ENCODE data around the gene IPCEF1. TPM values are rescaled to one million over a fixed set of nuclear protein-coding genes. Genes with fewer than 3 reads are reported as not detected.
"Not testable (repeated sequence)": the region's sequence is repeated elsewhere in the genome, so short reads cannot be mapped to it uniquely, and the experiment has no call there.

IPCEF1 gene
- total RNA-seq, 1 experiment from 2014 or later = 0.52 TPM

DNA sequence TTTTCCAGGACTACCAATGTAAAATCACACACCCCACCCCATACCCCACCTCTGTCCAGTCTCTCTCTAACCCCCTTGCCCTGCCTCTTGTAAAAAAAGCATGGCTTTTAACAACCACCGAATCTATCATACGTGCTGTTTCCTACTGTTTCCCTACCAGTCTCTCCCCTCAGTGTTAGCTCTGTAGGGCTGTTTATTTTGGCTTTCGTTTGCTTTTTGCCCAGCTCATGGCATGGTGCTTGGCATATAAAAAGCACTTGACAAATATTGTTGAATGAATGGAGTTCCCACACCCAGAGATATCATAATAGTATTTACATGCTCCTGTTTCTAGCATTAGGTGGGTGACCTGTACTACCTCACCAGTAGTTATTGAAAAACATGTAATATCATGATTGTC is 169.4 kb downstream of the IPCEF1 start:
- intact Hi-C loops (cut with micrococcal nuclease; ENCODE audit: unreplicated experiment) = no loop called here
- DNase-seq = no peak
- Mint-ChIP-seq H3K4me3 (ENCODE audit: low read depth, unreplicated experiment) (no peak overlapping the region), H3K9me3 (ENCODE audit: low read depth, unreplicated experiment) (peaks cover 3% of the 10 kb centered on the region), H3K36me3 (ENCODE audit: insufficient read depth, unreplicated experiment) (no peaks in the 10 kb centered on the region), H3K27ac (ENCODE audit: unreplicated experiment) (no peak overlapping the region), H3K27me3 (ENCODE audit: unreplicated experiment) (peaks cover 12% of the 10 kb centered on the region), H3K4me1 (ENCODE audit: low read depth, unreplicated experiment) (no peaks in the 10 kb centered on the region)
- TF ChIP-seq, protein P1, sequence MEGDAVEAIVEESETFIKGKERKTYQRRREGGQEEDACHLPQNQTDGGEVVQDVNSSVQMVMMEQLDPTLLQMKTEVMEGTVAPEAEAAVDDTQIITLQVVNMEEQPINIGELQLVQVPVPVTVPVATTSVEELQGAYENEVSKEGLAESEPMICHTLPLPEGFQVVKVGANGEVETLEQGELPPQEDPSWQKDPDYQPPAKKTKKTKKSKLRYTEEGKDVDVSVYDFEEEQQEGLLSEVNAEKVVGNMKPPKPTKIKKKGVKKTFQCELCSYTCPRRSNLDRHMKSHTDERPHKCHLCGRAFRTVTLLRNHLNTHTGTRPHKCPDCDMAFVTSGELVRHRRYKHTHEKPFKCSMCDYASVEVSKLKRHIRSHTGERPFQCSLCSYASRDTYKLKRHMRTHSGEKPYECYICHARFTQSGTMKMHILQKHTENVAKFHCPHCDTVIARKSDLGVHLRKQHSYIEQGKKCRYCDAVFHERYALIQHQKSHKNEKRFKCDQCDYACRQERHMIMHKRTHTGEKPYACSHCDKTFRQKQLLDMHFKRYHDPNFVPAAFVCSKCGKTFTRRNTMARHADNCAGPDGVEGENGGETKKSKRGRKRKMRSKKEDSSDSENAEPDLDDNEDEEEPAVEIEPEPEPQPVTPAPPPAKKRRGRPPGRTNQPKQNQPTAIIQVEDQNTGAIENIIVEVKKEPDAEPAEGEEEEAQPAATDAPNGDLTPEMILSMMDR (IDR thresholded peaks at IDR 0.05; ENCODE audit: unreplicated experiment) = no peak
- CTCF ChIA-PET = no interaction called here
- no TSS peak for BruUV-seq (replicated peaks)

DNA sequence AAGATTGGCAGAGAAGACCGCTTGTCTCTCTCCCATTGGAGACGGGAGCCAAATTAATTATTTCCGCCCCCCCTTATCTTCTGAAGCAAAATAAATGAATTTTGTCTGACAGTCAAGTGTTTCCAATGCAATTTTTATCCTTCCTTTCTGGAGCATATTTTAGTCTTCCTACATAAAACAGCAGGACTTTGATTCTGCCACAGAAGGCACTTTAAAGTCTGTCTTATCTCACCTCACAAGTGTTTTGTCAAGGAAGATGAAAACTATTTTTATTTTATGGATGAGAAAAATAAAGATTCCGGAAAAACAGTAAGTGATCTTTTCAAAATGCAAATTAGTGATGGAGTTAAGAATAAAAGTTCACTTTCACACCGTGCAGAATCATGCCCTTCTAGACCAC is 177.2 kb downstream of the IPCEF1 start:
- H3K27me3 Mint-ChIP-seq (ENCODE audit: unreplicated experiment) = peaks cover 17% of the 10 kb centered on the region
- H3K9me3 Mint-ChIP-seq (ENCODE audit: low read depth, unreplicated experiment) = peaks cover 5% of the 10 kb centered on the region
- no TSS peak for BruUV-seq (replicated peaks)
- TF ChIP-seq, protein P1 (IDR thresholded peaks at IDR 0.05; ENCODE audit: unreplicated experiment) = no peak
- no peaks in the 10 kb centered on the region for H3K36me3 Mint-ChIP-seq (ENCODE audit: insufficient read depth, unreplicated experiment)
- H3K4me3 Mint-ChIP-seq (ENCODE audit: low read depth, unreplicated experiment) = no peak overlapping the region
- intact Hi-C loops (cut with micrococcal nuclease; ENCODE audit: unreplicated experiment) = no loop called here
- no peaks in the 10 kb centered on the region for H3K4me1 Mint-ChIP-seq (ENCODE audit: low read depth, unreplicated experiment)
- no peak overlapping the region for H3K27ac Mint-ChIP-seq (ENCODE audit: unreplicated experiment)
- DNase-seq = no peak
- CTCF ChIA-PET = no interaction called here

DNA sequence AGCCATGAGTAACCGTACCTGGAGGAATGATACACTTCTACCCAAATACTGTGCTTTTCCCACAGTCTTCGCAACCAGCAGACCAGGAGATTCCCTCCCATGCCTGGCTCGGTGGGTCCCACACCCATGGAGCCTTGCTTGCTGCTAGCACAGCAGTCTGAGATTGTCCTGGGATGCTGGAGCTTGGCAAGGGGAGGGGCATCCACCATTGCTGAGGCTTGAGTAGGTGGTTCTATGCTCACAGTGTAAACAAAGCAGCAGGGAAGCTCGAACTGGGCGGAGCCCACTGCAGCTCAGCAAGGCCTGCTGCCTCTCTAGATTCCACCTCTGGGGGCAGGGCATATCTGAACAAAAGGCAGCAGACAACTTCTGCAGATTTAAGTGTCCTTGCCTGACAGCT is 184.2 kb downstream of the IPCEF1 start:
- H3K36me3 Mint-ChIP-seq (ENCODE audit: insufficient read depth, unreplicated experiment); intact Hi-C loops (cut with micrococcal nuclease; ENCODE audit: unreplicated experiment); H3K27ac Mint-ChIP-seq (ENCODE audit: unreplicated experiment); H3K4me3 Mint-ChIP-seq (ENCODE audit: low read depth, unreplicated experiment); BruUV-seq (replicated peaks); DNase-seq; H3K4me1 Mint-ChIP-seq (ENCODE audit: low read depth, unreplicated experiment); CTCF ChIA-PET; H3K9me3 Mint-ChIP-seq (ENCODE audit: low read depth, unreplicated experiment): not testable (repeated sequence)
- peaks cover 36% of the 10 kb centered on the region for H3K27me3 Mint-ChIP-seq (ENCODE audit: unreplicated experiment)

DNA sequence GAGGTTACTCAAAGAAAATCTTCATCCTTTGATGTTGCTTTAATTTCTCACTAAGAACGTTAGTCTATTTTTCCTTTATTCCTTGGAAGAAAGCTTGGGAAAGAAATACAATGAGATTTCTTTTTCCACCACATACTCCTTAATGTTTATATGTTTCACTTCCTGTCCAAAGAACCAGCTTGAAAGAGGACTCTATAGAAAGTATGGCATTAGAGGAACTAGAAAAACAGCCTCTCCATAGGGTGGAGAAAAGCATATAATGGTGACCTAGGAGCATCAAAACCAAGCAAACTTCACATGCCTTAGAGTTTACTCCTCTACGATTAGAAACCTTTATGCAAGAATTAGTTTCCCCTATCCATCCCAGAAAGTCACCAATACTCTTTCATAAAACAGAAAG is 186.5 kb downstream of the IPCEF1 start:
- no peaks in the 10 kb centered on the region for H3K4me1 Mint-ChIP-seq (ENCODE audit: low read depth, unreplicated experiment)
- CTCF ChIA-PET = interaction anchor here (0.9 kb wide), 1 partner anchor 11 kb away, joined by 4 read pairs; no protein-coding TSS in a partner anchor
- H3K27ac Mint-ChIP-seq (ENCODE audit: unreplicated experiment) = no peak overlapping the region
- no TSS peak for BruUV-seq (replicated peaks)
- intact Hi-C loops (cut with micrococcal nuclease; ENCODE audit: unreplicated experiment) = no loop called here
- TF ChIP-seq, protein P1 (IDR thresholded peaks at IDR 0.05; ENCODE audit: unreplicated experiment) = no peak
- H3K36me3 Mint-ChIP-seq (ENCODE audit: insufficient read depth, unreplicated experiment) = no peaks in the 10 kb centered on the region
- peaks cover 25% of the 10 kb centered on the region for H3K27me3 Mint-ChIP-seq (ENCODE audit: unreplicated experiment)
- H3K9me3 Mint-ChIP-seq (ENCODE audit: low read depth, unreplicated experiment) = peaks cover 5% of the 10 kb centered on the region
- DNase-seq = no peak
- no peak overlapping the region for H3K4me3 Mint-ChIP-seq (ENCODE audit: low read depth, unreplicated experiment)

DNA sequence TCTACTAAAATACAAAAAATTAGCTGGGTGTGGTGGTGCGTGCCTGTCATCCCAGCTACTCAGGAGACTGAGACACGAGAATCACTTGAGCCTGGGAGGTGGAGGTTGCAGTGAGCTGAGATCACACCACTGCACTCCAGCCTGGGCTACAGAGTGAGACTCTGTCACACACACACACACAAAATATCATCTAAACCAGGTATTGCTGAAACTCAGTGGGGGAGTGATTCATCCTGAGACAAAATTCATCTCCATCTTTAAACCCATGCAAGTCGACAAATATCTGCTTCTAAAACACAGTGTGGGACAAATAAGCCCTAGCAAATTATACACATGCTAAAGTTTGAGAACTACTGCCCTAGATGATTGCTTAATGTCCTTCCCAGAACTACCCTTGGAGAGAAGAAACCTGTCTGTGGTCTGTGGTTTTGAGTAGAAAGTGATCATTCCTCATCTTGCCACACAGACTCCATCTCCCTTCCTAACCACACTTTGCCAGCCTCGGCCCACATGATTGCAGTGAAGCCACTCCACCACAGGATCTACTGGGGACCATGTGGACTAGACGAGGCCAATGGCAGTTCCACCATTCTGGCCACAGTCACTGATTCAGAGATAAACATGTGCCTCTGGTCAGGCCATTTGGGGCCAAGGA is 187.3 kb downstream of the IPCEF1 start:
- no TSS peak for BruUV-seq (replicated peaks)

More for the DNA sequence above, 187.3 kb downstream of the IPCEF1 start:
- CTCF ChIA-PET = interaction anchor here (0.9 kb wide), 1 partner anchor 11 kb away, joined by 4 read pairs; no protein-coding TSS in a partner anchor
- H3K4me3 Mint-ChIP-seq (ENCODE audit: low read depth, unreplicated experiment) = no peak overlapping the region
- no peak overlapping the region for H3K27ac Mint-ChIP-seq (ENCODE audit: unreplicated experiment)
- intact Hi-C loops (cut with micrococcal nuclease; ENCODE audit: unreplicated experiment) = no loop called here
- H3K36me3 Mint-ChIP-seq (ENCODE audit: insufficient read depth, unreplicated experiment) = no peaks in the 10 kb centered on the region
- H3K4me1 Mint-ChIP-seq (ENCODE audit: low read depth, unreplicated experiment) = no peaks in the 10 kb centered on the region
- H3K9me3 Mint-ChIP-seq (ENCODE audit: low read depth, unreplicated experiment) = peaks cover 3% of the 10 kb centered on the region
- TF ChIP-seq, protein P1 (IDR thresholded peaks at IDR 0.05; ENCODE audit: unreplicated experiment) = no peak
- DNase-seq = no peak
- H3K27me3 Mint-ChIP-seq (ENCODE audit: unreplicated experiment) = peaks cover 17% of the 10 kb centered on the region
